ENCODE measurements around the gene ACER1.

GRCh38 chr19:6378041-6378440, 44.6 kb upstream of the ACER1 start:
- no peak for TF ChIP-seq CTCF (IDR thresholded peaks at IDR 0.05)
- TF ChIP-seq POLR2A (IDR thresholded peaks at IDR 0.05) = no peak
